GM12872 (cell line): ENCODE measurements around the gene TBC1D13.

Source experiments
- TF ChIP-seq, protein P1 (sequence below): IDR thresholded peaks from 3 replicates; pipeline ENCODE4 v1.5.1; 2011; ENCODE audit warnings: low read depth, mild to moderate bottlenecking, low read length, moderate library complexity; ENCODE audit not compliant: insufficient read depth

Gene TBC1D13

DNA sequence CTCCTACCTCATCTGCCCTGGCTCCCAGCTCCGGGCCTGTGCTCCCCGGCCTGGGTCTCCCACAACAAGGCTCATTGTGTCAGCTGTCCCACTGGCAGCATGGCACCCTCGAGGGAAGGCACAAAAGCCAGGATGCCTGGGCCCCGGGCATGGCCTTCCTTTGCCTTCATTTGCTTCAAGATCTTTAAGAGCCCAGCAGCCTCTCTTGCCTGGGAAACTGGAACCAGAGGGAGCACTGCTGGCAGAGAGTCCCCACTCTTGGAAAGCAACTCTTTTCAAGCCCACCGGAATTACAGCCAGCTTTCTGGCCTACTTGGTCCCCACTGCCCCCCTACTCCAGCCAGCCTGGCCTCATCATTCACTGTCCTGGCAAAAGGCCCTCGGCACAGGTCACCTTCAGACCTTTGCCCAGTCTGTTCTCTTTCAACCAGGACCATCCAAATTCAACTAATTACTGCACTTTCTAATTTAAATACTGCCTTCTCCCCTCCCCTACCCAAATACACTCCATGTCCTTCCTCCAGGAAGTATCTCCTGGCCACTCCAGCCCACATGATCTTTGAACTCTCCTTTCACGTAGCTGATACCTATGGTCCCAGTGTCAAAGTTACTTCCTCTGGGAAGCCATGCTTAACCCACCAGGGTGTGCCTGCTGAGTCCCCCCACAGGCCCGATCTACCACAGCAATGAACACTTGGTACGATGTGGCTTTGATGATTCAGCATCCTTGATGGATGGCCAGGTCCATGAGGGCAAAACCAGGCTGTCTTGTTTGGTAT is 24.2 kb upstream of the TBC1D13 start:
- TF ChIP-seq, protein P1, sequence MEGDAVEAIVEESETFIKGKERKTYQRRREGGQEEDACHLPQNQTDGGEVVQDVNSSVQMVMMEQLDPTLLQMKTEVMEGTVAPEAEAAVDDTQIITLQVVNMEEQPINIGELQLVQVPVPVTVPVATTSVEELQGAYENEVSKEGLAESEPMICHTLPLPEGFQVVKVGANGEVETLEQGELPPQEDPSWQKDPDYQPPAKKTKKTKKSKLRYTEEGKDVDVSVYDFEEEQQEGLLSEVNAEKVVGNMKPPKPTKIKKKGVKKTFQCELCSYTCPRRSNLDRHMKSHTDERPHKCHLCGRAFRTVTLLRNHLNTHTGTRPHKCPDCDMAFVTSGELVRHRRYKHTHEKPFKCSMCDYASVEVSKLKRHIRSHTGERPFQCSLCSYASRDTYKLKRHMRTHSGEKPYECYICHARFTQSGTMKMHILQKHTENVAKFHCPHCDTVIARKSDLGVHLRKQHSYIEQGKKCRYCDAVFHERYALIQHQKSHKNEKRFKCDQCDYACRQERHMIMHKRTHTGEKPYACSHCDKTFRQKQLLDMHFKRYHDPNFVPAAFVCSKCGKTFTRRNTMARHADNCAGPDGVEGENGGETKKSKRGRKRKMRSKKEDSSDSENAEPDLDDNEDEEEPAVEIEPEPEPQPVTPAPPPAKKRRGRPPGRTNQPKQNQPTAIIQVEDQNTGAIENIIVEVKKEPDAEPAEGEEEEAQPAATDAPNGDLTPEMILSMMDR, result no peak

GRCh38 chr9:128764361-128764760 is 22.7 kb upstream of the TBC1D13 start:
- TF ChIP-seq, protein P1, result no peak

- TF ChIP-seq, protein P1, result no peak
These were observed 21.6 kb upstream of the TBC1D13 start for GRCh38 chr9:128765499-128765898.

DNA sequence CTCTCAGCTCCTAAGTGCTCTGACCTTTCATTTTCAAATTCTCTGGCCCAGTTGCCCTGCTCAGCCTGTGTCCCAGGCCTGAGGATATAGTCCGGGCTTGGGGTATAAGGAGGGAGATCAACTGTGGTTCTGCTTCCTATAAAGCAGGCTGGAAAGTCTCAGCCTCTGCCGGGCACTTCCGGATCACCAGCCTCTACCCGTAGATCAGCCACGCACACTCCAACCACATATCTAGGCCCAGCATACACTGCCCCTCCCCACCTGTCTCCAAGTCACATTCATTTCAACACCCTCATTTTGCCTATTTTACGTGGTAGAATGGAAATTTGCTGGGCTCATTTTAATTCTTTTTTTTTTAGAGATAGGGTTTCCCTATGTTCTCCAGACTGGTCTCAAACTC is 18.4 kb upstream of the TBC1D13 start:
- TF ChIP-seq, protein P1, result no peak

DNA sequence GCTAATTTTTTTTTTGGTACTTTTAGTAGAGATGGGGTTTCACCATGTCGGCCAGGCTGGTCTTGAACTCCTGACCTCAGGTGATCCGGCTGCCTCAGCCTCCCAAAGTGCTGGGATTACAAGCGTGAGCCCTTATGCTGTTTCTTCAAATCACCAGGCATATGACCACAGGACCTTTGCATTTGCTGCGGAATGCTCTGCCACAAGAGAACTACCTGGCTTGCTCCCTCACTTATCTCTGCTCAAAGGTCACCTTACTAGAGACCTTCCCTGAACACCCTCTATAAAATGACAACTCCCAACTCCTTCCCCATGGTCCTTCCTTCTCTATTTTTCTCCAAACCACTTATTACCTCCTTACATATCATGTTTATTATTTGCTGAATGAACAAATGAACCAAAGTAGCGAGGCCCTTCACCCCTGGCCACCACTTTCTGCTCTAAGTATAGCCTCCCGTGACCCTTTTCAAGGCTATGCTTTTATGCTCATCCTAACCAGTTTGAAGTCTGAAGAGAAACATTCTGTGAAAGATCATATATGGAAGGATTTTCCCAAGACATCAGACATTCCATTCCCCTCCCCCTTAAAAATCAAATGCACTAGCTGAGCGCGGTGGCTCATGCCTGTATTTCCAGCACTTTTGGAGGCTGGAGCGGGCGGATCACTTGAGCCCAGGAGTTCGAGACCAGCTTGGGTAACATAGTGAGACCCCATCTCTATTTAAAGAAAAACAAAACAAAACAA is 16.6 kb upstream of the TBC1D13 start:
- TF ChIP-seq, protein P1, result no peak

DNA sequence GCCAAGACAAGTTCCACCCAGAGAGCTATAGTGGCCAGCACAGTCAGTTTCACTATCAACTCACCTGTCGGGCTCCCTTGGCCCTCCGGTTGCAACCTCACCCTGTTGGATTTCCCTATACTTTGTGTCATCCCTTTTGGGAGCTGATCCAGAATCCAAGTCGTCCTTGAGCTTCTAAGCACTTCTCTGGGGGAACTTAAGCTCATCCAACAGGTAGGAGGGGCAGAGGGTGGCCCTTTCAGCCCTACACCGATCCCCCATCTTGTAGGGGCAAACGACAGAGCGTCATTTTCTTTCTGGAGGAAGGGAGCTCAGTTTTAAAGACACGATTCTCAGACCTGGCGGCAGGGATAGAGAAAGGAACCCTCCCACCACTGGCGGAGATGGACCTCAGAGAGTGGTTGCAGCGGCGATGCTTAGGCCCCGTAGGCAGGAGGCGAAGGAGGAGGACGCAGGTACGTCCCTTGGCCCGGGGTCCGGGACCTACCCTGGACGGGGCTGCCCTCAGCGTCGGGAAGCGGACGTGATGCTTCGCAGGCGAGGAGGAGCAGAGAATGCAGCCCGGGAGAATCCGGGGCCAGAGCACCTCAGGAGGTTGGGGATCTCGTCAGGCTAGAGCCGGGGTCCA is 15.8 kb upstream of the TBC1D13 start:
- TF ChIP-seq, protein P1, result no peak
